DMS53 treated with DMSO at 0.1 percent for 48 hours (cell line): ENCODE measurements around the gene FBXL7.

Source experiments
- DNase-seq: peaks from one replicate; lab custom pipeline; 2025; ENCODE audit not compliant: unreplicated experiment; lab: John Stamatoyannopoulos, UW

Gene FBXL7

GRCh38 chr5:15647251-15647650, 147.3 kb downstream of the FBXL7 start:
- no peak for DNase-seq

DNA sequence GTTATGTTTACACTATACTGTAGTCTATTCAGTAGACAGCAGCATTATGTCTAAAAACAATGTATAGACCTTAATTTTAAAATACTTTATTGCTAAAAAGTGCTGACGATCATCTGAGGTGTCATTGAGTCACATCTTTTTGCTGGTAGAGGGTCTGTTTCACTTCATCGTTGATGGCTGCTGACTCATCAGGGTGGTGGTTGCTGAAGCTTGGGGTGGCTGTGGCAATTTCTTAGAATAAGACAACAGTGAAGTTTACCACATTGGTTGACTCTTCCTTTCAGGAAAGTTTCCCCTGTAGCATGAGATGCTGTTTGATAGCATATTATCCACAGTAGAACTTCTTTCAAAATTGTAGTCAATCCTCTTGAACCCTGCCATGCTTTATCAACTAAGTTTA, 150.3 kb downstream of the FBXL7 start:
- DNase-seq = no peak

DNA sequence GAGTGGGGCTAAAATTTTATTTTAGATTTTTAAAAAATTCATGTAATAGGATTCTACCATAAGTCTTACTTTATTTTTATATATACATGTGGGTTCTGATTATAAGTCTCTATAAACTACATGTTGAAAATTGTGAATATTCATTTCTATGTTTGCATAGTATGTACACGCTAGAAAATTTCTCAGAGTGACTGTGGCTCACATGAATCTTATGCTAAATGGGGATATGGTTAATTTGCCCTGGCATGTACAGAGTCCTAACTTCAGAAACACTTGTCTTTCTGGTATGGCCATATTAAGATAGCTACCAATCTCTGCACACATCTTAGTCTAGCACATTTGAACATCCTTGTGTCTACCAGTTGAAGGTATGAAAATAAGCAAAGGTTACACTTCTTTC, 154.8 kb downstream of the FBXL7 start:
- no peak for DNase-seq

GRCh38 chr5:15655683-15656082, 155.7 kb downstream of the FBXL7 start:
- no peak for DNase-seq

GRCh38 chr5:15664961-15665360, 165.0 kb downstream of the FBXL7 start:
- DNase-seq = no peak

- DNase-seq = no peak
Observed at GRCh38 chr5:15669826-15670225, 169.8 kb downstream of the FBXL7 start.

GRCh38 chr5:15674716-15675115, 174.7 kb downstream of the FBXL7 start:
- no peak for DNase-seq

DNA sequence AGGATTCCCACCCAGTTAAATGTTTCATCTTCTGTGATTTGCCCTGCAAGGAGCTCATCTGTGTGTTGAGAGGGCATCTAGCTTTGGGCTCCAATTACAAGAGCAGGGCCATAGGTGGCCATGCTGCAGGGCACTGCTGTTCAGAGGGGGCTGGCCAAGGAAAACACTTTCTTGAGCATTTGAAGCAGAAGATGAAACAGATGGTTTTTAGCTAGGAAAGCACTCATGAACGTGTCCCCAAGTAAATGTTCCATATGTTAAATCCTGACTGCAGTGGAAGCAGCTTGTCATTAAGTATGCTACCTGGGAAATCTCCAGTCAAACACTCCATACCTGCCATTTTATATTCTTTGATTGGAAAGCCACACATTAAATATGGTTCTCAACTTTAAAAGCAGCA, 176.6 kb downstream of the FBXL7 start:
- no peak for DNase-seq

- DNase-seq = no peak
Observed at GRCh38 chr5:15679161-15679560, 179.2 kb downstream of the FBXL7 start.

DNA sequence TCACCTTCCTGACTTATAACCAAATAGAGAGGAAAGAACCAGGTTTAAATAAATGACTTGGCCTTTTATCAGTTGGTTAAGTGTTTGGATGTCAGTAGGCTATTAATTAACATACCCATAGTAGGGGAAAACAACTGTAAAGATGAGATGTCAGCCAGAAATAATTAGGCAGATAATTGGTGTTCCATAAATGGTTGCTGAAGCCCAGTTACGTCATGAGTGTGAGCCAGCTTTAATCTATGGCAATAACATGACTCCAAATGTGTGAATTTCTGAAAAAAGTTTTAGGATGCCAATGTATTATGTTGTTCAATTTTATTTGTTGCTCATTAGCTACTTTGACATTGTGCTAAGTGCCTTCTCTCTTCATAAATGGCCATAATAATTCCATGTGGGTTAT, 180.5 kb downstream of the FBXL7 start:
- DNase-seq = no peak

DNA sequence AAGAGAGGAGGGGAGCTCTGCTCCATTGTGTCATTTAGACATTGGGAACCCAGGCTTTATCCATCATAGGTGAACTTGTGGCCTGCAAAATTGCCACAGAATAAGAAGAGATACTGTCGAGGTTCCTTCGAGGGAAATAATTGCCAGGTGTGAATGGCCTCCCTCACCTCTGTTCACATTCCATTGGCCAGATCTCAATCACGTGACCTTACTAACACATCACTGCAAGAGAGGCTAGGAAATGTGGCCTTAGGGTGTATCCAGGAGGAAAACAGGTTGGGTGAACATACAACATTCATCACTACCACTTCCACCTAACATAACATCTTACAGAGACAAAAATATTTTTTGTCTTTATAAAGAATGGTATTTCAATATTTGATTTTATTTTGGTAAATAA, 182.1 kb downstream of the FBXL7 start:
- DNase-seq = no peak

GRCh38 chr5:15682566-15682965, 182.6 kb downstream of the FBXL7 start:
- DNase-seq = no peak

GRCh38 chr5:15683332-15683731, 183.4 kb downstream of the FBXL7 start:
- no peak for DNase-seq

DNA sequence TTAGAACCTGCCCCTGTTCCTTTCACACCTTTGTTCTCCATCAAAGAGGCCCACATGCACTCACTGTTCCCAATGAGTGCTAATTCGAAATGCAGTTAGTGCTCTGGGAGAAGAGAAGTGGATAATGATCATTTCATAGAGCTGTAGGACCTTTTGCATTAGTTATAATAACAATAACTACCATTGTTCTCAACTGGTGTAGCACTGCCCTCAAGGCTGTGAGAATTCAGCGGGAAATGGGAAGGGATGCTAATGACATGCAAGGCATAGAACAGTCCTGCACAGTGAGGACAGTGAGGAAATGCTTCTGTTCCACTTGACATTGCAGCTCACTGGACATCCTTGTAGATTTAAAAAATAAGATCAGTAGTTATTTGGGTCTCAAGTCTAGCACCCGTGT, 187.4 kb downstream of the FBXL7 start:
- no peak for DNase-seq

GRCh38 chr5:15689836-15690235, 189.9 kb downstream of the FBXL7 start:
- no peak for DNase-seq

GRCh38 chr5:15690611-15691010, 190.6 kb downstream of the FBXL7 start:
- no peak for DNase-seq

GRCh38 chr5:15691521-15691920, 191.5 kb downstream of the FBXL7 start:
- no peak for DNase-seq

GRCh38 chr5:15692706-15693381, 192.9 kb downstream of the FBXL7 start:
- DNase-seq = no peak

GRCh38 chr5:15693382-15693728, 193.4 kb downstream of the FBXL7 start:
- no peak for DNase-seq

DNA sequence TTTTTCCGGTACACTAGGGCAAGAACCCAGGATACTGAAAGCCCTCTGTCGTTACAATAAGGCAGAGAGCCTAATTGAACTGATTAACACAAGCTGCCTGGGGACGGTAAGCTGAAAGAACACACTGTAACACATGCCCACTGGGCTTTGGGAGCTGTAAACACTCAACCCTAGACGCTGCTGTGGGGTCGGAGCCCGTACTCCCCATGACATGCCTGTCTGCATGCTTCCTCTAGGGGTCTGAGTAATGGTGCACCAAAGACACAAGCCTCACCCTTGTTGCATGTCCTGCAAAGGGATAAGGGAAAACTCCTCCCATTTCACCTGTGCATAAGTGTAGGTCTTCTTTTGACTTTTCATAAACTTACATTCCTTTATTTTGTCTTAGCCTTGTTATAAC, 194.0 kb downstream of the FBXL7 start:
- DNase-seq = no peak

DNA sequence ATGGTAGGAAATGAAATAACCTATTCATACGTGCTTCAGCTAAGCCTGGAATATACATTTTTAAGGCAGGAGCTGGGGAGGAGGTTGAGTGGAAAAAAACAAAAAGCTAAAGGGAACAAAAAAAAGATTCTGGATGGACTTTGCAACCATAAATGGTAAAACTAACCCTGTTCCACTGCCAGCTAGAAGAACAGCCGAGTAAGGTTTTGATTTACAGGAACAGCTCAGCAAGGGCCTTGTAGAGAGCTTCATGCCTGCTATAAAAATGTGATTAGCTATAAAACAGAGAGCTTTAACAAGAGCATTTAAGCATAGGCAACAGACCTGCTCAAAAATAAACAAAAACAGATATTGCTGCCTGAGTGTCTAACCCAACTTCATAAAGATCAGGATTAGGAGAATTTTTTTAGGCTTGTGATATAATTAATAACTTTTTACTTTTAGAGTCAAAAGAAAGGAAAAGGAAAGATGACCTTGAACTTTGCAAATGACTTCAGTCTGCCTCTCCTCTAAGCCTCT, 194.8 kb downstream of the FBXL7 start:
- DNase-seq = no peak

DNA sequence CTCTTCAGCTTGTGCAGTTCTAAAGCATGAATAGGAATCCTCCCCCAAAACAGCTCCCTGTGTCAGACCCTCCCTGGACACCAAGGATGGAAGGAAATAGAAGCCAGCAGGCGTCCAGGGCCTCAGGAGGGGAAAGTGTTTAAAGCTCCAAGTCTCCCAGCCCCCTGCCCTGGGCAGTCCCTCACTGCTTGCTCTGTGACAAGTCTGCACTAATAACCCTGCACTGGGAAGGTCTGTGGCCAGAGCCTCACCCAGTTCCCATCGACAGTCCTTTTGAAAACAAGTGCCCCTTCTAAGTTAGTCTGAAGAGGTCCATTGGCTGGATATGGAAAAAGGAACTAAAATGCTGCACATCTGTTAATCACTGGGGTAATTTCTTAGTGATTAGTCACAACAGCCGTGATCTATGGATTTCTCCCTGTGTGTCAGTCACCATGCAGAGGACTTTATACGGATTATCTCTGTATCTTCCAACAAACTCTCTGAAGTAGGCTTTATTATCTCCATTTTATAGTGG, 195.3 kb downstream of the FBXL7 start:
- no peak for DNase-seq

DNA sequence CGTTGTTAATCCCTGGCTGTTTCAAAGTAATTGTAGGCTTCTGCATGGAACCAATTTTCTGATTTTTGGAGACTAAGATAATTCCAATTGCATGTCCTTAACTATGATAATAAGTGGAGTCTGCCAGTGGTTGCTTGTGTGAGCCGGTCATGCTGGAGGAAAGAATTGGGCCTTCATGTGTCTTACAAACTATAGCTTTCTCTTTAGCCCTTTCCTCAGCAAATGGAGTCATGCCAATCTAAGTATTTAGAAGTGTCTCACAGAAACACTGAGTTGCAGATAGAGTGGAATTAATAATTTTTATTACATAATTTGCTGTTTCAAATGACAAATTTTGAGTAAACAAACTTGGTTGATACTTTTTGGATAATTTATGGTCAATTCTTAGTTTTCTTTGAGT, 200.4 kb downstream of the FBXL7 start:
- no peak for DNase-seq
